ENCODE data around the gene GRAMD4.

GRAMD4 gene, protein sequence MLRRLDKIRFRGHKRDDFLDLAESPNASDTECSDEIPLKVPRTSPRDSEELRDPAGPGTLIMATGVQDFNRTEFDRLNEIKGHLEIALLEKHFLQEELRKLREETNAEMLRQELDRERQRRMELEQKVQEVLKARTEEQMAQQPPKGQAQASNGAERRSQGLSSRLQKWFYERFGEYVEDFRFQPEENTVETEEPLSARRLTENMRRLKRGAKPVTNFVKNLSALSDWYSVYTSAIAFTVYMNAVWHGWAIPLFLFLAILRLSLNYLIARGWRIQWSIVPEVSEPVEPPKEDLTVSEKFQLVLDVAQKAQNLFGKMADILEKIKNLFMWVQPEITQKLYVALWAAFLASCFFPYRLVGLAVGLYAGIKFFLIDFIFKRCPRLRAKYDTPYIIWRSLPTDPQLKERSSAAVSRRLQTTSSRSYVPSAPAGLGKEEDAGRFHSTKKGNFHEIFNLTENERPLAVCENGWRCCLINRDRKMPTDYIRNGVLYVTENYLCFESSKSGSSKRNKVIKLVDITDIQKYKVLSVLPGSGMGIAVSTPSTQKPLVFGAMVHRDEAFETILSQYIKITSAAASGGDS

GRCh38 chr22:46619830-46620501 lies at the start of gene GRAMD4:
Gene GRAMD4, plus strand, starts transcription at chr22:46620386. Its CDS starts 6,414 bp downstream, at chr22:46626800.
- no peak for DNase-seq (ENCODE audit: low spot score)

DNA sequence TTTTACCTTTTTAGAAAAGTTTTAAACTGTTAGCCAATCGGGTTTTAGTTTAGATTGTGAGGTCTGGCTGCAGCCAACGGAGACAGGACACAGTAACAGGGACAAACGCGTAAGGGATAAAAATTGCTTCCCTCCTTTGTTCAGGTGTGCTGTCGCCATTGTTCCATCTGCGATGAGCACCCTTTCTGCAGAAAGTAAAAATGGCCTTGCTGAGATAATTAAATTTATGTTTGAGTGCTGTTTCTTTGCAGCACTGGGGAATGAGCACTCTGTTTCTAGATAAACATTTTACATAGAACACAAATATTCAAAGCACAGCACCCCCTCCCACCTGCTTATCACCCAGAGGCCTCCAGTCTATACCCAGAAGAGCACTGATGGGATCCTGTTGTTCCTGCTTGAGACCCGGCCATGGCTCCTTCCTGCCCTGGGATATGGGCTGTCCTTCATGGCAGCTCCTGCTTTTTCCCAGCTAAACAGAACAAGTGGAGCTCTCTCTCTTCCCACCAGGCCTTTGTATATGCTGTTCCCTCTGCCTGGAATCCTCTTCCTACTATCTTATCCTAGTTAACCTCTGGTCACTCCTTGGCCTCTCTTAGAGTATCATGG lies 48.4 kb upstream of the GRAMD4 start:
- DNase-seq (ENCODE audit: low spot score): no peak

- DNase-seq (ENCODE audit: low spot score): no peak
Observed at GRCh38 chr22:46572911-46573780, 47.0 kb upstream of the GRAMD4 start.

GRCh38 chr22:46573781-46574437 lies 46.3 kb upstream of the GRAMD4 start:
- no peak for DNase-seq (ENCODE audit: low spot score)

DNA sequence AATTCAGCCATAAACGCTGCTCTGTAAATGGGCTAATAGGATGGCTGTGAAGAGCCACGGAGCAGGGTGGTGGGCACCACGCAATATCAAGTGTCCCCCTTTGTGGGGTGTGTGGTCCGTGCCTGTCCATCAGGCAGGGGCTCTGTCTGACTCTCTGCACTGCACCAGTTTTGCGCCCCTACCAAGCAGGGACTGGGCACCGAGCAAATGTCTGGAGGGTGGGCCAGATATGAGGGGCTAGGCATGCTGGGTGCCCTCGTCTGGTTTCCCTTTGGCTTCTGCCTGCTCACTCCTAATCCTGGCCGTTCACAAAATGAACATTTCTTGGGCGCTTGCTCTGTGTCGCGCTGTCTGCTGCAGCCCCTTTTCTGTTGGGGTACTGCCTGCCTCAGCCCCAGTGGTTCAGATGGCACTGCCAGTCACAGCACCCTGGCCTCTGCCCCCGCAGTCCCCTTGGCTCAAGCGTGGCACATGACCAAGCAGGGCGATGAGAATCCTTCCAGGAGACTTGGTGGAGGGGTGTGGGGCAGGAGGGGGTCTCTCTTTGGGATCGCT lies 45.7 kb upstream of the GRAMD4 start:
- no peak for DNase-seq (ENCODE audit: low spot score)

- DNase-seq (ENCODE audit: low spot score): no peak
Observed at GRCh38 chr22:46574993-46575910, 44.9 kb upstream of the GRAMD4 start.

DNA sequence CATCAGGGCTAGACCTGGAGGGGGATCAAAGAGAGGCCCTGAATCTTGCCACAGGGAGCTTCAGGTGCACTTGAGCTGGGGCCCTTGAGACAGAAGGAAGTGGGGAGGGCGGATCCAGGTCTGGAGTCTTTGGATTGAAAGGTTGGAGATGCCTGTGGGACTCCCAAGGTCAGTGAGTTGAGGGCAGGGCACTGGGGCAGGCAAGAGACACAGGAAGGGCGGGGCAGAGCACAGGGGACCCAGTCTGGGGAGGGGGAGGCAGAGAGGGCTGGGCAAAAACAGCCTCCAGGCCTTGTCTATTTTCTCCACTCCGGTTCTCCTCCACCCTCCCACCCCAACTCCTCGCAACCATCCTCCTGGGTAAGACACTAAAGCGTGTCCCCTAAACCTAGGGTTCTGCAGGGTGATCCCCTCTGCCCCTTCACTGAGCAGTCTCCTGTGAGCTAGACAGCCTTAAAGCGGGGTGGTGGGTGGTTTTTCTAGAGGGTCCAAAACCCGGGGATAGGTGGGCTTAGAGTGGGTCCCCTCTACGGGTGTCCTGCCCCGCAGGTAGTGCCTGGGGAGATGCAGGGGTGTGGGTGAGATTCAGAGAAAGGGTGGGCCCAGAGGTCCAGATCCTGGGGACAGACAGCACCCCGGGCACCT lies 44.2 kb upstream of the GRAMD4 start:
- DNase-seq (ENCODE audit: low spot score): no peak

DNA sequence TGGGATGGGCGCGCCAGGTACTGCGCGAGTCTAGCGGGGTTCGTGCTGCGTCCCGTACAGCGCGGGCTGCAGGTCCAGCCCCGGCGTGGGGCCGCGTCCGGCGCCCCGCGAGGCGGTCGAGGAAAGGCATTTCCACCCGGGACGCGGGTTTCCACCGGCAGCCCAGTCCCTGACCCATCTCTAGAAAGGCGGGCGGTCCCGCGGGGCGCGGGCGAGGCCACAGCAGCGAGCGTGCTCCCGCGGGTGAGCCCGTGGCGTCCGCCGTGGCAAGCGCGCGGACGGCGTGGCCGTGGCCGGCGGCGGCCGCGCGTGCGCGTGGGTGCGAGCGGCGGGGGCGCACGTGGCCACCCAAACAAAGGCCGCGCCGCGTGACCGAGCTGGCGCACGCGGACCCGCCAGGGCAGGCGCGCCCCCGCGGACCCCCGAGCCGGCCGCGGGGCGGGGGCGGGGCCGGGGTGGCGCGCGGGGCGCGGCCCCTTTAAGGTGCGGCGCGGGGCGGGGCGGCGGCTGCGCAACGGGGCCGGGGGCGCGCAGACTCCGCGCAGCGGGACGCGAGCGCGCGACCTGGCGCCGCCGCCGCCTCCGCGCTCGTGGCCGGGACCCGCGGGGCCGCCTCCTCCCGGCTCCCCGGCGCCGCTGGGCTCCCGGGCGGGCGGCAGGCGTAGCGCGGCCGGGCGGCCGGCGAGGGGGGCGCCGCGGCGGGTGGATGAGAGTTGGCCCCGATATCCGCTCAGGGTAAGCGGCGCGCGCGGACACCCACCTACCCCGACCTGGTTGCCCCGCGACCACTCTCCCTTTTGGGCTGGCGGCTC lies 43.4 kb upstream of the GRAMD4 start:
- peak; percentile 56 for DNase-seq (ENCODE audit: low spot score)

GRCh38 chr22:46577368-46578249 lies 42.6 kb upstream of the GRAMD4 start:
- DNase-seq (ENCODE audit: low spot score): no peak

- DNase-seq (ENCODE audit: low spot score): no peak
Observed at GRCh38 chr22:46578251-46578823, 41.8 kb upstream of the GRAMD4 start.

- DNase-seq (ENCODE audit: low spot score): no peak
Observed at GRCh38 chr22:46578824-46579561, 41.2 kb upstream of the GRAMD4 start.

- no peak for DNase-seq (ENCODE audit: low spot score)
Observed at GRCh38 chr22:46579751-46580449, 40.3 kb upstream of the GRAMD4 start.

GRCh38 chr22:46580940-46581537 lies 39.1 kb upstream of the GRAMD4 start:
- no peak for DNase-seq (ENCODE audit: low spot score)

- no peak for DNase-seq (ENCODE audit: low spot score)
Observed at GRCh38 chr22:46581538-46582244, 38.5 kb upstream of the GRAMD4 start.
